ENCODE results near the gene SLC26A11. TPM values are rescaled to one million over a fixed set of nuclear protein-coding genes. Genes with fewer than 3 reads are reported as not detected.

The SLC26A11 gene
- total RNA-seq, 1 experiment from 2014 or later: 26.5 TPM

DNA sequence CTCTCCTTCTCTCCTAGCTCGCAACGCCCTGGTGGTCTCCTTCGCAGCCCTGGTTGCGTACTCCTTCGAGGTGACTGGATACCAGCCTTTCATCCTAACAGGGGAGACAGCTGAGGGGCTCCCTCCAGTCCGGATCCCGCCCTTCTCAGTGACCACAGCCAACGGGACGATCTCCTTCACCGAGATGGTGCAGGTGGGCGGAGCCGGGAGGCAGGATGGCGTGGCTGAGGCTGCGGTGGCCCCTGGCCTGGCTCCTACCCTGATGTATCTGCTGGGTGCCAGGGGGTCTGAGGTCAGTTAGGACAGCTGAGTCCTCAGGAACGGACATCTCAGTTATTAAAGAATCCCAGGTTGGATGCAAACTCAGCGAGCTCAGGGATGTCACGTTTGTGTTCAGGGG is 16.7 kb downstream of the SLC26A11 start:
- H2BK5ac ChIP-seq (ENCODE audit: insufficient read length, low read length): no peak overlapping the region
- TF ChIP-seq, protein P1, sequence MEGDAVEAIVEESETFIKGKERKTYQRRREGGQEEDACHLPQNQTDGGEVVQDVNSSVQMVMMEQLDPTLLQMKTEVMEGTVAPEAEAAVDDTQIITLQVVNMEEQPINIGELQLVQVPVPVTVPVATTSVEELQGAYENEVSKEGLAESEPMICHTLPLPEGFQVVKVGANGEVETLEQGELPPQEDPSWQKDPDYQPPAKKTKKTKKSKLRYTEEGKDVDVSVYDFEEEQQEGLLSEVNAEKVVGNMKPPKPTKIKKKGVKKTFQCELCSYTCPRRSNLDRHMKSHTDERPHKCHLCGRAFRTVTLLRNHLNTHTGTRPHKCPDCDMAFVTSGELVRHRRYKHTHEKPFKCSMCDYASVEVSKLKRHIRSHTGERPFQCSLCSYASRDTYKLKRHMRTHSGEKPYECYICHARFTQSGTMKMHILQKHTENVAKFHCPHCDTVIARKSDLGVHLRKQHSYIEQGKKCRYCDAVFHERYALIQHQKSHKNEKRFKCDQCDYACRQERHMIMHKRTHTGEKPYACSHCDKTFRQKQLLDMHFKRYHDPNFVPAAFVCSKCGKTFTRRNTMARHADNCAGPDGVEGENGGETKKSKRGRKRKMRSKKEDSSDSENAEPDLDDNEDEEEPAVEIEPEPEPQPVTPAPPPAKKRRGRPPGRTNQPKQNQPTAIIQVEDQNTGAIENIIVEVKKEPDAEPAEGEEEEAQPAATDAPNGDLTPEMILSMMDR (conservative IDR thresholded peaks at IDR 0.05): no peak
- no peak overlapping the region for H3K23ac ChIP-seq (ENCODE audit: insufficient read length, low read depth, low read length)
- no peak overlapping the region for H3K14ac ChIP-seq (ENCODE audit: insufficient read depth, low read length)
- Mint-ChIP-seq H3K4me1 (no peaks in the 10 kb centered on the region), H3K27me3 (ENCODE audit: low read depth) (no peaks in the 10 kb centered on the region), H3K9me3 (peaks cover 8 to 11% of the 10 kb centered on the region in 2 experiments), H3K27ac (peak overlapping the region in 1 of 3 experiments; percentile 72; a peak in 2 of 7 replicates), H3K4me3 (no peak overlapping the region), H3K36me3 (ENCODE audit: insufficient read depth in 1 of 3, low read depth in 3 of 3) (peaks cover 22 to 53% (median 46%) of the 10 kb centered on the region in 3 experiments)
- H2AFZ ChIP-seq (ENCODE audit: low read length): no peak overlapping the region
- H3K4me2 ChIP-seq (ENCODE audit: insufficient read depth, insufficient read length, low read length): no peak overlapping the region
- no peak overlapping the region for H3K56ac ChIP-seq (ENCODE audit: insufficient read length, low read depth, low read length)
- no peaks in the 10 kb centered on the region for H3K27me3 ChIP-seq (ENCODE audit: insufficient read depth, low read length)
- H3K9ac ChIP-seq (ENCODE audit: extremely low read depth, insufficient read length, low read length): no peak overlapping the region
- no peak overlapping the region for H4K5ac ChIP-seq (ENCODE audit: insufficient read length, low read depth, low read length)
- H3K79me1 ChIP-seq (ENCODE audit: insufficient read depth, low read depth, low read length, poor library complexity, severe bottlenecking): no peaks in the 10 kb centered on the region
- no peak overlapping the region for H2BK20ac ChIP-seq (ENCODE audit: low read depth, low read length, poor library complexity, severe bottlenecking)
- H2BK15ac ChIP-seq (ENCODE audit: low read depth, low read length): no peak overlapping the region
- no peak overlapping the region for H2BK12ac ChIP-seq (ENCODE audit: insufficient read length, low read depth, low read length)
- no peak overlapping the region for H4K91ac ChIP-seq (ENCODE audit: insufficient read length, low read depth, low read length)
- H4K20me1 ChIP-seq (ENCODE audit: control insufficient read depth, insufficient read depth, insufficient read length): no peaks in the 10 kb centered on the region
- no peak overlapping the region for H3K27ac ChIP-seq (ENCODE audit: insufficient read length, low read depth, low read length)
- H3K4me1 ChIP-seq (ENCODE audit: insufficient read depth, low read length): no peaks in the 10 kb centered on the region
- DNase-seq: peak; percentile 63
- H3K79me2 ChIP-seq (ENCODE audit: insufficient read depth, low read length): no peaks in the 10 kb centered on the region
- no peak overlapping the region for H3T11ph ChIP-seq (ENCODE audit: low read length)
- no peak overlapping the region for H4K8ac ChIP-seq (replicated peaks; ENCODE audit: insufficient read length, low read depth, low read length)
- peaks cover 4% of the 10 kb centered on the region for H3K9me3 ChIP-seq (ENCODE audit: control insufficient read depth, low read depth, low read length)
- no peak overlapping the region for H2AK5ac ChIP-seq (ENCODE audit: insufficient read length, low read length)
- H3K18ac ChIP-seq (ENCODE audit: insufficient read length, low read depth, low read length): no peak overlapping the region
- no peaks in the 10 kb centered on the region for H3K23me2 ChIP-seq (ENCODE audit: insufficient read length, low read depth, low read length, poor library complexity, severe bottlenecking)
- no peak overlapping the region for H3K4ac ChIP-seq (ENCODE audit: low read depth, low read length)
- WGBS (ENCODE audit: extremely low coverage, insufficient read length, low lambda C conversion rate): no CpG with 5 or more reads among the region's 17 CpGs
- H2BK120ac ChIP-seq (ENCODE audit: low read depth, low read length, poor library complexity, severe bottlenecking): no peak overlapping the region
